CD1c-positive myeloid dendritic cell (primary cell): ENCODE data around the gene GAS2L2.

ENCODE experiments used
- DNase-seq: peaks from one replicate; pipeline ENCODE4 v3.0.0-alpha.2; 2016; ENCODE audit errors: extremely low spot score

GAS2L2 gene

DNA sequence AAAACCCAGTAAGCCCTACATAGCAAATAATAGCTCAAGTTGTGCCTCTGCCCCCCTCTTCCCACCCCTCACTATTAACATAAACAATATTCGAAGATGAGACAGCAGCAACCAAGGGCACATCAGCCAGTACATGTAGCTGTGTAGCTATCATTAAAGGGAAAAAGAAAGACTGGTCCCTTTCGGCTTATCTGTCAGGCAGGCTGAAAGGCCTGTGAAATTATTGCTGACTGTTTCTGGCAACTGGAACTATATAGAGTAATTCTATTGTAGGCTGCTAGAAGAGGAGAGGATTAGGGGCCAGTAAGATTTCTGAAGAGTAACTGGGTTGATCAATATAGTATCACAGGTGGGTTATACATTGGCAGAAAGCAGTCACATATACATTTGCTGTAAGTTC is 58.1 kb downstream of the GAS2L2 start:
- DNase-seq: no peak
